H1 (cell line): ENCODE measurements around the gene ZYX. TPM values are rescaled to one million over a fixed set of nuclear protein-coding genes. Genes with fewer than 3 reads are reported as not detected.

ENCODE experiments used
- CTCF ChIA-PET: fragments of 300-600 bp; sonication (Branson Sonifier 250); formaldehyde crosslinking; loops from one replicate; lab custom pipeline; 2021; ENCODE audit not compliant: partially characterized antibody; lab: Charles Lee
- POLR2A ChIA-PET: fragments of 300-600 bp; sonication (Branson Sonifier 250); formaldehyde crosslinking; loops from one replicate; lab custom pipeline; 2021; ENCODE audit warnings: inconsistent platforms; ENCODE audit not compliant: partially characterized antibody; lab: Charles Lee
- DNase-seq, 2 experiments: peaks; one replicate each; pipeline versions ENCODE4 v3.0.0 to v3.0.0-alpha.2; 2010 to 2022; ENCODE audit warnings: low spot score in 2 of 2, low read depth in 1 of 2, mixed read lengths in 1 of 2
- FAIRE-seq: peaks from 2 replicates; lab custom pipeline; 2011; peaks lifted over from hg19 to GRCh38; lab: Jason Lieb, UNC
- H2AFZ ChIP-seq: 2 replicates; pipeline ENCODE4 v1.8.1; 2012; ENCODE audit warnings: low read length, inconsistent platforms
- H2AK5ac ChIP-seq: 2 replicates; pipeline ENCODE4 v1.6.1; 2013; ENCODE audit warnings: low read depth, low read length
- H2BK120ac ChIP-seq: replicated peaks from 2 replicates; pipeline ENCODE3; 2013; ENCODE audit warnings: low read depth, low read length, inconsistent platforms
- H2BK12ac ChIP-seq: 2 replicates; pipeline ENCODE4 v1.6.1; 2013; ENCODE audit warnings: low read depth, low read length
- H2BK15ac ChIP-seq: 2 replicates; pipeline ENCODE4 v1.6.1; 2013; ENCODE audit warnings: low read length
- H2BK20ac ChIP-seq: 2 replicates; pipeline ENCODE4 v1.6.1; 2013; ENCODE audit warnings: low read length
- H2BK5ac ChIP-seq: 2 replicates; pipeline ENCODE4 v1.6.1; 2013; ENCODE audit warnings: low read depth, low read length
- H3K14ac ChIP-seq: 2 replicates; pipeline ENCODE4 v1.6.1; 2013; ENCODE audit warnings: inconsistent platforms; ENCODE audit not compliant: insufficient read length
- H3K18ac ChIP-seq: 2 replicates; pipeline ENCODE4 v1.6.1; 2013; ENCODE audit warnings: low read length; ENCODE audit errors: extremely low read depth
- H3K23ac ChIP-seq: 2 replicates; pipeline ENCODE4 v1.6.1; 2013; ENCODE audit warnings: inconsistent platforms; ENCODE audit not compliant: insufficient read length
- H3K23me2 ChIP-seq: 2 replicates; pipeline ENCODE4 v1.6.1; 2013; ENCODE audit warnings: low read depth, low read length
- H3K27ac ChIP-seq: 2 replicates; pipeline ENCODE4 v1.6.1; 2011; ENCODE audit warnings: low read depth, low read length, inconsistent platforms
- H3K27me3 ChIP-seq, 4 experiments: replicated peaks in 1 of 4; 1 replicate in 1 of 4; 2 replicates in 3 of 4; pipeline versions ENCODE4 v1.6.1 to v1.8.1; 2011 to 2013; ENCODE audit warnings: low read length in 3 of 4, mild to moderate bottlenecking in 3 of 4, inconsistent platforms in 2 of 4, mixed read lengths in 2 of 4, moderate library complexity in 1 of 4; ENCODE audit not compliant: control insufficient read depth in 3 of 4, insufficient read depth in 3 of 4; ENCODE audit errors: extremely low read depth in 1 of 4
- H3K36me3 ChIP-seq, 4 experiments: 2 replicates each; pipeline versions ENCODE4 v1.6.1 to v1.8.1; 2011 to 2013; ENCODE audit warnings: mild to moderate bottlenecking in 4 of 4, low read length in 3 of 4, moderate library complexity in 2 of 4, control low read depth in 1 of 4, inconsistent platforms in 1 of 4; ENCODE audit not compliant: insufficient read depth in 4 of 4, control insufficient read depth in 2 of 4
- H3K4ac ChIP-seq: replicated peaks from 2 replicates; pipeline ENCODE3; 2013; ENCODE audit warnings: low read length, low read depth, mixed read lengths, inconsistent platforms; ENCODE audit not compliant: insufficient read length
- H3K4me1 ChIP-seq, 4 experiments: replicated peaks in 1 of 4; 1 replicate in 1 of 4; 2 replicates in 3 of 4; pipeline versions ENCODE4 v1.6.1 to v1.8.1; 2011 to 2013; ENCODE audit warnings: low read length in 3 of 4, inconsistent platforms in 2 of 4, mixed read lengths in 1 of 4; ENCODE audit not compliant: insufficient read depth in 4 of 4, control insufficient read depth in 3 of 4
- H3K4me2 ChIP-seq, 2 experiments: 2 replicates each; pipeline versions ENCODE4 v1.6.1 to v1.8.1; 2011 to 2013; ENCODE audit warnings: low read depth in 2 of 2, low read length in 2 of 2, control low read depth in 1 of 2, inconsistent platforms in 1 of 2, mild to moderate bottlenecking in 1 of 2; ENCODE audit not compliant: insufficient read depth in 1 of 2
- H3K4me3 ChIP-seq, 4 experiments: fragments of 200-600, 300-600 bp in 1 of 4; sonication (generic), shearing (Covaris generic), sonication (Bioruptor Twin) in 1 of 4; 2 replicates each; pipeline versions ENCODE4 v1.5.1 to v1.8.1; 2011 to 2016; ENCODE audit warnings: low read length in 4 of 4, low read depth in 3 of 4, control low read depth in 2 of 4, inconsistent platforms in 2 of 4, mild to moderate bottlenecking in 2 of 4, mixed read lengths in 1 of 4, moderate library complexity in 1 of 4; ENCODE audit not compliant: insufficient read depth in 2 of 4; ENCODE audit errors: extremely low read depth in 1 of 4
- H3K56ac ChIP-seq: replicated peaks from 2 replicates; pipeline ENCODE3; 2013; ENCODE audit warnings: low read depth, mild to moderate bottlenecking, mixed read lengths, low read length, inconsistent platforms; ENCODE audit not compliant: insufficient read length
- H3K79me1 ChIP-seq: 2 replicates; pipeline ENCODE4 v1.6.1; 2013; ENCODE audit warnings: low read depth, low read length, control low read depth
- H3K79me2 ChIP-seq, 2 experiments: 2 replicates each; pipeline versions ENCODE4 v1.6.1 to v1.8.1; 2012 to 2013; ENCODE audit warnings: low read length in 2 of 2, mild to moderate bottlenecking in 2 of 2, inconsistent platforms in 1 of 2; ENCODE audit not compliant: insufficient read depth in 2 of 2, control insufficient read depth in 1 of 2
- H3K9ac ChIP-seq, 4 experiments: replicated peaks in 1 of 4; 1 replicate in 1 of 4; 2 replicates in 3 of 4; pipeline versions ENCODE4 v1.6.1 to v1.8.1; 2011 to 2013; ENCODE audit warnings: low read depth in 3 of 4, low read length in 3 of 4, control low read depth in 2 of 4, mild to moderate bottlenecking in 2 of 4, moderate library complexity in 2 of 4, inconsistent platforms in 1 of 4; ENCODE audit errors: extremely low read depth in 1 of 4
- H3K9me3 ChIP-seq, 2 experiments: 2 replicates each; pipeline versions ENCODE4 v1.6.1 to v1.8.1; 2012 to 2013; ENCODE audit warnings: mild to moderate bottlenecking in 2 of 2, moderate library complexity in 2 of 2, control low read depth in 1 of 2, inconsistent platforms in 1 of 2, low read depth in 1 of 2, low read length in 1 of 2, mixed read lengths in 1 of 2; ENCODE audit not compliant: insufficient read depth in 2 of 2
- H4K20me1 ChIP-seq, 2 experiments: replicated peaks in 1 of 2; 2 replicates each; pipeline versions ENCODE3 to v1.8.1; 2011 to 2013; ENCODE audit warnings: inconsistent platforms in 2 of 2, low read length in 2 of 2, mild to moderate bottlenecking in 1 of 2; ENCODE audit not compliant: insufficient read depth in 2 of 2, control insufficient read depth in 1 of 2
- H4K5ac ChIP-seq: 2 replicates; pipeline ENCODE4 v1.6.1; 2013; ENCODE audit warnings: low read length, low read depth, mixed read lengths, inconsistent platforms; ENCODE audit not compliant: insufficient read length
- H4K8ac ChIP-seq: 2 replicates; pipeline ENCODE4 v1.8.0; 2013; ENCODE audit warnings: mild to moderate bottlenecking, moderate library complexity, low read length, inconsistent platforms; ENCODE audit not compliant: insufficient read depth; ENCODE audit errors: extremely low read depth
- H4K91ac ChIP-seq: replicated peaks from 2 replicates; pipeline ENCODE3; 2013; ENCODE audit warnings: low read length, mixed read lengths, inconsistent platforms; ENCODE audit not compliant: insufficient read length
- POLR2AphosphoS5 ChIP-seq: IDR thresholded peaks from 2 replicates; pipeline ENCODE4 v1.6.1; 2011; ENCODE audit warnings: low read depth, low read length
- POU5F1 ChIP-seq: IDR thresholded peaks from 2 replicates; pipeline ENCODE4 v1.6.1; 2011; ENCODE audit warnings: low read depth, mild to moderate bottlenecking, low read length, moderate library complexity
- WGBS, 2 experiments: shearing (Covaris generic) in 1 of 2; methylation state at CpG; one replicate each; pipeline versions ENCODE4 v1.1.6 to v1.1.7; 2013 to 2015; ENCODE audit warnings: low lambda C conversion rate in 2 of 2, mixed read lengths in 2 of 2, inconsistent platforms in 1 of 2, low coverage in 1 of 2, missing lambda C conversion rate in 1 of 2; ENCODE audit not compliant: insufficient replicate concordance in 2 of 2, insufficient coverage in 1 of 2, insufficient read length in 1 of 2; ENCODE audit errors: extremely low coverage in 1 of 2, missing lambda C conversion rate in 1 of 2; 5-methylcytosine and 5-hydroxymethylcytosine counted together
- polyA plus RNA-seq, 7 experiments: library from polyadenylated mRNA; depleted of rRNA in 3 of 7; stranded (reverse) in 5 of 7; unstranded in 2 of 7; fragments of >200 nt in 5 of 7; fragments of 200-250 nt in 2 of 7; gene quantifications; 1 replicate in 5 of 7; 2 replicates in 1 of 7; 4 replicates in 1 of 7; pipeline versions ENCODE4 v1.2.1 to v1.2.3, GENCODE V29; 2011 to 2013; ENCODE audit warnings: missing spikeins in 2 of 7, mixed read lengths in 2 of 7
- total RNA-seq: library from RNA; stranded (reverse); fragmentation: NEBNext Ultra II Directional; extraction: Animal tissue kit (Norgen Biotek cat#: 25700); gene quantifications from 2 replicates; pipeline ENCODE4 v1.2.1, GENCODE V29; 2021

The ZYX gene
- total and polyA plus RNA-seq, 2 of the 8 experiments (the other 6 are each of a cell fraction or from before 2014, with no cell fraction given): 40.6 to 159 TPM

GRCh38 chr7:143383642-143383957 is 2.5 kb downstream of the ZYX start:
- H3K4me2 ChIP-seq: no peak overlapping the region; a peak in 2 of 4 replicates
- H2BK120ac ChIP-seq: no peak overlapping the region
- H4K5ac ChIP-seq: no peak overlapping the region
- H3K4ac ChIP-seq: no peak overlapping the region
- WGBS, 2 experiments: 100% methylated on average over 1 of the region's 1 CpG; no CpG with 5 or more reads in 1 of the 2 experiments
- no peak overlapping the region for H3K27ac ChIP-seq
- no peak overlapping the region for H2AFZ ChIP-seq
- no peak overlapping the region for H4K91ac ChIP-seq
- TF ChIP-seq POLR2AphosphoS5 (peak; percentile 49; the same call in 1 of the 2 replicates), POU5F1 (no peak)
- H3K56ac ChIP-seq: no peak overlapping the region
- H3K36me3 ChIP-seq: peaks cover 9 to 39% (median 15%) of the 10 kb centered on the region in 4 experiments
- peaks cover 26% of the 10 kb centered on the region for H3K79me1 ChIP-seq
- no peak overlapping the region for H3K23ac ChIP-seq
- no peak overlapping the region for H2BK12ac ChIP-seq
- no peak overlapping the region for H2BK20ac ChIP-seq
- FAIRE-seq (no peak), DNase-seq (no peak)
- no peak overlapping the region for H2BK15ac ChIP-seq
- no peak overlapping the region; the same call in 1 of the 2 replicates for H2BK5ac ChIP-seq
- H2AK5ac ChIP-seq: no peak overlapping the region
- POLR2A ChIA-PET: interaction anchor here (0.8 to 19.0 kb wide), 11 partner anchors 16 to 50 kb away, joined by 3 to 518 read pairs (median 4); partner anchors contain the start of genes EPHA1 and FAM131B
- no peak overlapping the region for H3K14ac ChIP-seq
- H3K4me3 ChIP-seq: no peak overlapping the region
- CTCF ChIA-PET: interaction anchor here (0.6 to 17.5 kb wide), 15 partner anchors 8 to 104 kb away, joined by 3 to 359 read pairs (median 4); partner anchors contain the start of gene EPHA1
- peaks cover 3 to 55% of the 10 kb centered on the region in 2 experiments; a peak in 3 of 4 replicates for H3K79me2 ChIP-seq
- H3K9me3 ChIP-seq: no peaks in the 10 kb centered on the region
- peaks cover 29 to 43% of the 10 kb centered on the region in 2 experiments for H4K20me1 ChIP-seq
- peaks cover 5 to 22% (median 6%) of the 10 kb centered on the region in 4 experiments for H3K4me1 ChIP-seq
- no peak overlapping the region for H3K9ac ChIP-seq
- H3K27me3 ChIP-seq: no peaks in the 10 kb centered on the region
- H4K8ac ChIP-seq: no peak overlapping the region
- H3K23me2 ChIP-seq: peaks cover 8% of the 10 kb centered on the region; the same call in 1 of the 2 replicates
- no peak overlapping the region for H3K18ac ChIP-seq
